Epithelial cell of proximal tubule (primary cell): ENCODE results near the gene BEND7. TPM values are rescaled to one million over a fixed set of nuclear protein-coding genes. Genes with fewer than 3 reads are reported as not detected.

ENCODE experiments used
- DNase-seq: peaks from one replicate; pipeline ENCODE4 v3.0.0-alpha.2; 2011; ENCODE audit warnings: low read depth
- H3K4me3 ChIP-seq: 2 replicates; pipeline ENCODE4 v1.5.1; 2011; ENCODE audit warnings: low read depth, mild to moderate bottlenecking, low read length
- CTCF ChIP-seq: conservative IDR thresholded peaks from 2 replicates; pipeline ENCODE4 v1.5.1; 2012; ENCODE audit warnings: low read depth, mild to moderate bottlenecking, low read length
- total RNA-seq: library from RNA; depleted of rRNA; stranded (reverse); fragments of >200 nt; gene quantifications from 2 replicates; pipeline ENCODE4 v1.2.3, GENCODE V29; 2015

The BEND7 gene
- total RNA-seq, 1 donor from 2014 or later = 41.4 TPM

- no peak for TF ChIP-seq CTCF
- no peak for DNase-seq
- no peak overlapping the region for H3K4me3 ChIP-seq
These were observed 103.4 kb downstream of the BEND7 start for GRCh38 chr10:13425397-13425796.

GRCh38 chr10:13422800-13423199 lies 106.0 kb downstream of the BEND7 start:
- DNase-seq = no peak
- no peak overlapping the region for H3K4me3 ChIP-seq
- TF ChIP-seq CTCF = no peak

GRCh38 chr10:13421382-13421917 lies 107.4 kb downstream of the BEND7 start:
- TF ChIP-seq CTCF = no peak
- no peak for DNase-seq
- H3K4me3 ChIP-seq = no peak overlapping the region

GRCh38 chr10:13420532-13421307 lies 108.1 kb downstream of the BEND7 start:
- TF ChIP-seq CTCF = no peak
- H3K4me3 ChIP-seq = no peak overlapping the region
- DNase-seq = no peak

GRCh38 chr10:13417459-13418126 lies 111.2 kb downstream of the BEND7 start:
- no peak for DNase-seq
- no peak overlapping the region for H3K4me3 ChIP-seq
- no peak for TF ChIP-seq CTCF

- DNase-seq = no peak
- H3K4me3 ChIP-seq = no peak overlapping the region
- TF ChIP-seq CTCF = no peak
These were observed 112.1 kb downstream of the BEND7 start for GRCh38 chr10:13416760-13417159.
